GM23338 (cell line): Measurements from ENCODE around the gene KRTAP2-4. TPM values are rescaled to one million over a fixed set of nuclear protein-coding genes. Genes with fewer than 3 reads are reported as not detected.

Experiments used
- ATAC-seq: fragments of 200-7000 bp; cut with Tn5 transposase; 3 replicates; pipeline ENCODE4 v1.9.1; 2020
- DNase-seq: peaks from one replicate; pipeline ENCODE4 v3.0.0-alpha.2; 2015; ENCODE audit warnings: low spot score
- H2AFZ ChIP-seq: fragments of 200-600 bp; sonication (generic); 2 replicates; pipeline ENCODE4 v1.8.0; 2016; ENCODE audit warnings: antibody characterized with exemption, mild to moderate bottlenecking, moderate library complexity
- H3F3A ChIP-seq: fragments of 200-600 bp; sonication (generic); replicated peaks from 2 replicates; pipeline ENCODE4 v1.8.0; 2017; ENCODE audit warnings: antibody characterized with exemption, mixed run types, low read depth
- H3K27ac ChIP-seq: fragments of 200-600 bp; sonication (generic); 2 replicates; pipeline ENCODE4 v1.6.1; 2016; ENCODE audit warnings: low read depth
- H3K27me3 ChIP-seq: fragments of 200-600 bp; sonication (generic); 2 replicates; pipeline ENCODE4 v1.8.0; 2016; ENCODE audit warnings: mild to moderate bottlenecking, mixed run types, moderate library complexity; ENCODE audit not compliant: insufficient read depth
- H3K36me3 ChIP-seq: fragments of 200-600 bp; sonication (generic); 2 replicates; pipeline ENCODE4 v1.8.0; 2016; ENCODE audit warnings: mild to moderate bottlenecking; ENCODE audit not compliant: insufficient read depth
- H3K4me1 ChIP-seq: fragments of 200-600 bp; sonication (generic); 2 replicates; pipeline ENCODE4 v1.8.0; 2016; ENCODE audit warnings: mild to moderate bottlenecking, moderate library complexity; ENCODE audit not compliant: insufficient read depth
- H3K4me2 ChIP-seq: fragments of 200-600 bp; sonication (generic); 2 replicates; pipeline ENCODE4 v1.7.1; 2017; ENCODE audit warnings: mixed run types
- H3K4me3 ChIP-seq: fragments of 200-600 bp; sonication (generic); 2 replicates; pipeline ENCODE4 v1.6.1; 2016; ENCODE audit warnings: mixed run types
- H3K79me2 ChIP-seq: fragments of 200-600 bp; sonication (generic); replicated peaks from 2 replicates; pipeline ENCODE4 v1.8.0; 2017; ENCODE audit warnings: mild to moderate bottlenecking; ENCODE audit not compliant: insufficient read depth
- H3K9me2 ChIP-seq: fragments of 200-600 bp; sonication (generic); 2 replicates; pipeline ENCODE4 v1.8.0; 2017; ENCODE audit not compliant: insufficient read depth
- H4K20me1 ChIP-seq: fragments of 200-600 bp; sonication (generic); replicated peaks from 2 replicates; pipeline ENCODE4 v1.8.0; 2017; ENCODE audit warnings: mild to moderate bottlenecking; ENCODE audit not compliant: insufficient read depth
- H3K27ac Mint-ChIP-seq: 2 replicates; pipeline ENCODE4 v1.8.0; 2020; ENCODE audit warnings: inconsistent platforms, mild to moderate bottlenecking, moderate library complexity, mixed read lengths
- H3K27me3 Mint-ChIP-seq: 3 replicates; pipeline ENCODE4 v1.8.0; 2022; ENCODE audit warnings: low read depth, mild to moderate bottlenecking, moderate library complexity, mixed read lengths, inconsistent platforms; ENCODE audit not compliant: insufficient read depth, poor library complexity
- H3K36me3 Mint-ChIP-seq: 3 replicates; pipeline ENCODE4 v1.8.0; 2021; ENCODE audit warnings: low read depth, mild to moderate bottlenecking, inconsistent platforms, moderate library complexity, mixed read lengths
- H3K4me1 Mint-ChIP-seq: 3 replicates; pipeline ENCODE4 v1.8.0; 2020; ENCODE audit warnings: mild to moderate bottlenecking, inconsistent platforms, mixed read lengths
- H3K4me3 Mint-ChIP-seq: 3 replicates; pipeline ENCODE4 v1.8.0; 2021; ENCODE audit warnings: moderate library complexity, mild to moderate bottlenecking, inconsistent platforms, mixed read lengths
- H3K9me3 Mint-ChIP-seq: 3 replicates; pipeline ENCODE4 v1.8.0; 2020; ENCODE audit warnings: moderate library complexity, mild to moderate bottlenecking, inconsistent platforms, mixed read lengths
- CREB1 ChIP-seq: fragments of 250-450 bp; sonication (Bioruptor Pico); IDR thresholded peaks from 2 replicates; pipeline ENCODE4 v1.5.0; 2020; ENCODE audit warnings: low read depth, mild to moderate bottlenecking, moderate library complexity
- EZH2 ChIP-seq: fragments of 200-600 bp; sonication (generic); IDR thresholded peaks from one replicate; pipeline ENCODE4 v1.8.0; 2017; ENCODE audit warnings: antibody characterized with exemption, mild to moderate bottlenecking, low read depth; ENCODE audit not compliant: unreplicated experiment
- EZH2phosphoT487 ChIP-seq: fragments of 200-600 bp; sonication (generic); IDR thresholded peaks from one replicate; pipeline ENCODE4 v1.8.1; 2018; ENCODE audit warnings: antibody characterized with exemption; ENCODE audit not compliant: unreplicated experiment
- JUNB ChIP-seq: IDR thresholded peaks from one replicate; pipeline ENCODE4 v1.6.1; 2016; ENCODE audit warnings: antibody characterized with exemption; ENCODE audit not compliant: unreplicated experiment
- POLR2AphosphoS5 ChIP-seq: IDR thresholded peaks from 2 replicates; pipeline ENCODE4 v1.6.1; 2016; ENCODE audit warnings: antibody characterized with exemption, low read depth
- ZNF114 ChIP-seq: fragments of 250-450 bp; sonication (Bioruptor Pico); IDR thresholded peaks from 2 replicates; pipeline ENCODE4 v1.5.0; 2020; ENCODE audit warnings: mild to moderate bottlenecking, moderate library complexity
- ZNF331 ChIP-seq: fragments of 250-450 bp; sonication (Bioruptor Pico); IDR thresholded peaks from 2 replicates; pipeline ENCODE4 v1.5.0; 2020; ENCODE audit warnings: low read depth, mild to moderate bottlenecking, moderate library complexity
- polyA plus RNA-seq: library from polyadenylated mRNA; unstranded; fragments of >200 nt; fragmentation: Nextera tagmentation; extraction: Ambion mirVana; gene quantifications from 2 replicates; pipeline ENCODE4 v1.2.1, GENCODE V29; 2016
- total RNA-seq: library from RNA; depleted of rRNA; stranded (reverse); fragments of >200 nt; shearing (Covaris generic); gene quantifications from 2 replicates; pipeline ENCODE4 v1.2.3, GENCODE V29; 2014
- TF ChIP-seq, protein P1 (sequence below): IDR thresholded peaks from one replicate; pipeline ENCODE4 v1.6.1; 2018; ENCODE audit warnings: antibody characterized with exemption; ENCODE audit not compliant: unreplicated experiment
- TF ChIP-seq, protein P2 (sequence below): fragments of 250-450 bp; sonication (Bioruptor Pico); IDR thresholded peaks from 2 replicates; pipeline ENCODE4 v1.5.0; 2020; ENCODE audit warnings: mild to moderate bottlenecking, moderate library complexity
- TF ChIP-seq, protein P3 (sequence below), 2 experiments: fragments of 200-600 bp in 1 of 2; sonication (generic) in 1 of 2; conservative IDR thresholded peaks; 2 replicates each; pipeline versions ENCODE4 v1.5.1 to v1.6.1; 2016 to 2017; ENCODE audit warnings: antibody characterized with exemption in 2 of 2, low read depth in 2 of 2, mild to moderate bottlenecking in 2 of 2, moderate library complexity in 1 of 2

The KRTAP2-4 gene
- total and polyA plus RNA-seq, 2 experiments from 2014 or later = not detected

DNA sequence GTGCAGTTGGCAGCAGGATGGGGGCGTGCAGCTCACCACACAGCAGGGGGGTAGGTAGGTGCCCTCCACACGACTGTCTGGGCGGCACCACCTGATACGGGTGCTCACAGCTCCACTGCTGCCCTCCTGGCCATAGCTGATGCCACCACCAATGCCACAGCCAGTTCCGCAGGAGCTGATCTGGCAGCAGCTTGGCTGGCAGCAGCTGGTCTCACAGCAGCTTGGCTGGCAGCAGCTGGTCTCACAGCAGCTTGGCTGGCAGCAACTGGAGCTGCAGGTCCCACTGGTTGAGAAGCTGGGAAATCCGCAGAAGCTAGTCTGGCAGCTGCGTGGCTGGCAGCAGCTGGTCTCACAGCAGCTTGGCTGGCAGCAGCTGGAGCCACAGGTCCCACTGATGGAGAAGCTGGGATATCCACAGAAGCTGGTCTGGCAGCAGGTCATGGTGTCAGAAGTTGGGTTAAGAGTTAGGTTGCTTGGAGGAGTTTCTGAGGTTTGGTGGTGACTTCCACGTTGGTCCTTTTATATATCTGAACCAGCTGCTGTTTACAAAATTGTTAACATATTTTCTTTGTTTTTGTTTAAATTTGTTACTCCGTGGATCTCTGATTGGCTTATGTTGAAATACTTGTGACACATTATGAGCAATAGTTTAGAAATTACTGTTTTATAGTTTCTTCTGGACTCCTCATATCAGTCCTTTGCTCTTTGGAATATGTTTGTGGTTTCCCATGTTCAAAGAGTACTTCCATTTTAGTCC, 38.8 kb downstream of the KRTAP2-4 start, which contains the start of gene KRTAP1-5:
TSS of gene KRTAP1-5 (minus strand) at position 494 of the 757 bp plus-strand sequence. CDS start at position 441, 53 bp downstream.
- Histone ChIP-seq H3K4me2 (no peak within 1 kb of the TSS), H3K9me2 (no peaks in the 10 kb centered on the region), H4K20me1 (no peaks in the 10 kb centered on the region), H3K4me1 (no peaks in the 10 kb centered on the region), H2AFZ (no peak within 1 kb of the TSS), H3K36me3 (no peaks in the 10 kb centered on the region), H3F3A (no peaks in the 10 kb centered on the region), H3K4me3 (no peak within 1 kb of the TSS), H3K79me2 (no peaks in the 10 kb centered on the region), H3K27ac (no peak within 1 kb of the TSS), H3K27me3 (no peaks in the 10 kb centered on the region)
- Mint-ChIP-seq H3K4me3 (no peak within 1 kb of the TSS), H3K27me3 (peaks cover 2% of the 10 kb centered on the region), H3K27ac (no peak within 1 kb of the TSS), H3K9me3 (no peaks in the 10 kb centered on the region), H3K36me3 (no peaks in the 10 kb centered on the region), H3K4me1 (no peaks in the 10 kb centered on the region)
- DNase-seq (no peak), ATAC-seq (no peak)
- TF ChIP-seq CREB1 (CRISPR knock-in tag) (no peak), JUNB (no peak)
- TF ChIP-seq, protein P1, sequence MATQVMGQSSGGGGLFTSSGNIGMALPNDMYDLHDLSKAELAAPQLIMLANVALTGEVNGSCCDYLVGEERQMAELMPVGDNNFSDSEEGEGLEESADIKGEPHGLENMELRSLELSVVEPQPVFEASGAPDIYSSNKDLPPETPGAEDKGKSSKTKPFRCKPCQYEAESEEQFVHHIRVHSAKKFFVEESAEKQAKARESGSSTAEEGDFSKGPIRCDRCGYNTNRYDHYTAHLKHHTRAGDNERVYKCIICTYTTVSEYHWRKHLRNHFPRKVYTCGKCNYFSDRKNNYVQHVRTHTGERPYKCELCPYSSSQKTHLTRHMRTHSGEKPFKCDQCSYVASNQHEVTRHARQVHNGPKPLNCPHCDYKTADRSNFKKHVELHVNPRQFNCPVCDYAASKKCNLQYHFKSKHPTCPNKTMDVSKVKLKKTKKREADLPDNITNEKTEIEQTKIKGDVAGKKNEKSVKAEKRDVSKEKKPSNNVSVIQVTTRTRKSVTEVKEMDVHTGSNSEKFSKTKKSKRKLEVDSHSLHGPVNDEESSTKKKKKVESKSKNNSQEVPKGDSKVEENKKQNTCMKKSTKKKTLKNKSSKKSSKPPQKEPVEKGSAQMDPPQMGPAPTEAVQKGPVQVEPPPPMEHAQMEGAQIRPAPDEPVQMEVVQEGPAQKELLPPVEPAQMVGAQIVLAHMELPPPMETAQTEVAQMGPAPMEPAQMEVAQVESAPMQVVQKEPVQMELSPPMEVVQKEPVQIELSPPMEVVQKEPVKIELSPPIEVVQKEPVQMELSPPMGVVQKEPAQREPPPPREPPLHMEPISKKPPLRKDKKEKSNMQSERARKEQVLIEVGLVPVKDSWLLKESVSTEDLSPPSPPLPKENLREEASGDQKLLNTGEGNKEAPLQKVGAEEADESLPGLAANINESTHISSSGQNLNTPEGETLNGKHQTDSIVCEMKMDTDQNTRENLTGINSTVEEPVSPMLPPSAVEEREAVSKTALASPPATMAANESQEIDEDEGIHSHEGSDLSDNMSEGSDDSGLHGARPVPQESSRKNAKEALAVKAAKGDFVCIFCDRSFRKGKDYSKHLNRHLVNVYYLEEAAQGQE = no peak

DNA sequence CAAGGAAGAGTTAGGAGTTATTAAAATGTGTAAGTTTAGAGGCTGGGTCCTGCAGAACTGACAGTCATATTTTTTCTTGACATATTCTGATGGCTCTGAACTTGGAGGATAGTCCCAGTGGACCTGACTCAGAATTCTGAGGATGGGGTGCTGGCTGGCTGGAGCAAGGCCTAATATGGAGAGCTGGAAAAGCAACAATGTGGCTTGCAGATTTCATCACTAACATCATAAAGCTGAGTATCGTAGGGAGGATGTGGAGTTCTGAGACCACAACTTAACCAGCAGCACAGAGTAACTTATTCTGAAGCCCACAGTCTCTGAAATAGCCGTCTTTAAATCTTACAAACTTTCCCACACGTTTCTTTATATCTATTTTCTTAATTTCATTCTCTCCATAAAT, 41.0 kb downstream of the KRTAP2-4 start:
- Mint-ChIP-seq H3K9me3 (no peaks in the 10 kb centered on the region), H3K4me3 (no peak overlapping the region), H3K27me3 (peaks cover 2% of the 10 kb centered on the region), H3K4me1 (no peaks in the 10 kb centered on the region), H3K27ac (no peak overlapping the region), H3K36me3 (no peaks in the 10 kb centered on the region)
- no peaks in the 10 kb centered on the region for H3K27me3 ChIP-seq
- H3K27ac ChIP-seq = no peak overlapping the region
- no peaks in the 10 kb centered on the region for H3K79me2 ChIP-seq
- no peak overlapping the region for H3K4me2 ChIP-seq
- no peak overlapping the region for H3K4me3 ChIP-seq
- ATAC-seq = no peak
- H3K9me2 ChIP-seq = no peaks in the 10 kb centered on the region
- no peaks in the 10 kb centered on the region for H3F3A ChIP-seq
- no peaks in the 10 kb centered on the region for H4K20me1 ChIP-seq
- no peak overlapping the region for H2AFZ ChIP-seq
- no peak for DNase-seq
- no peaks in the 10 kb centered on the region for H3K36me3 ChIP-seq
- no peaks in the 10 kb centered on the region for H3K4me1 ChIP-seq
- TF ChIP-seq POLR2AphosphoS5 = no peak
- TF ChIP-seq EZH2phosphoT487 = no peak
- no peak for TF ChIP-seq ZNF331 (CRISPR knock-in tag)
- TF ChIP-seq EZH2 = no peak
- TF ChIP-seq, protein P2, sequence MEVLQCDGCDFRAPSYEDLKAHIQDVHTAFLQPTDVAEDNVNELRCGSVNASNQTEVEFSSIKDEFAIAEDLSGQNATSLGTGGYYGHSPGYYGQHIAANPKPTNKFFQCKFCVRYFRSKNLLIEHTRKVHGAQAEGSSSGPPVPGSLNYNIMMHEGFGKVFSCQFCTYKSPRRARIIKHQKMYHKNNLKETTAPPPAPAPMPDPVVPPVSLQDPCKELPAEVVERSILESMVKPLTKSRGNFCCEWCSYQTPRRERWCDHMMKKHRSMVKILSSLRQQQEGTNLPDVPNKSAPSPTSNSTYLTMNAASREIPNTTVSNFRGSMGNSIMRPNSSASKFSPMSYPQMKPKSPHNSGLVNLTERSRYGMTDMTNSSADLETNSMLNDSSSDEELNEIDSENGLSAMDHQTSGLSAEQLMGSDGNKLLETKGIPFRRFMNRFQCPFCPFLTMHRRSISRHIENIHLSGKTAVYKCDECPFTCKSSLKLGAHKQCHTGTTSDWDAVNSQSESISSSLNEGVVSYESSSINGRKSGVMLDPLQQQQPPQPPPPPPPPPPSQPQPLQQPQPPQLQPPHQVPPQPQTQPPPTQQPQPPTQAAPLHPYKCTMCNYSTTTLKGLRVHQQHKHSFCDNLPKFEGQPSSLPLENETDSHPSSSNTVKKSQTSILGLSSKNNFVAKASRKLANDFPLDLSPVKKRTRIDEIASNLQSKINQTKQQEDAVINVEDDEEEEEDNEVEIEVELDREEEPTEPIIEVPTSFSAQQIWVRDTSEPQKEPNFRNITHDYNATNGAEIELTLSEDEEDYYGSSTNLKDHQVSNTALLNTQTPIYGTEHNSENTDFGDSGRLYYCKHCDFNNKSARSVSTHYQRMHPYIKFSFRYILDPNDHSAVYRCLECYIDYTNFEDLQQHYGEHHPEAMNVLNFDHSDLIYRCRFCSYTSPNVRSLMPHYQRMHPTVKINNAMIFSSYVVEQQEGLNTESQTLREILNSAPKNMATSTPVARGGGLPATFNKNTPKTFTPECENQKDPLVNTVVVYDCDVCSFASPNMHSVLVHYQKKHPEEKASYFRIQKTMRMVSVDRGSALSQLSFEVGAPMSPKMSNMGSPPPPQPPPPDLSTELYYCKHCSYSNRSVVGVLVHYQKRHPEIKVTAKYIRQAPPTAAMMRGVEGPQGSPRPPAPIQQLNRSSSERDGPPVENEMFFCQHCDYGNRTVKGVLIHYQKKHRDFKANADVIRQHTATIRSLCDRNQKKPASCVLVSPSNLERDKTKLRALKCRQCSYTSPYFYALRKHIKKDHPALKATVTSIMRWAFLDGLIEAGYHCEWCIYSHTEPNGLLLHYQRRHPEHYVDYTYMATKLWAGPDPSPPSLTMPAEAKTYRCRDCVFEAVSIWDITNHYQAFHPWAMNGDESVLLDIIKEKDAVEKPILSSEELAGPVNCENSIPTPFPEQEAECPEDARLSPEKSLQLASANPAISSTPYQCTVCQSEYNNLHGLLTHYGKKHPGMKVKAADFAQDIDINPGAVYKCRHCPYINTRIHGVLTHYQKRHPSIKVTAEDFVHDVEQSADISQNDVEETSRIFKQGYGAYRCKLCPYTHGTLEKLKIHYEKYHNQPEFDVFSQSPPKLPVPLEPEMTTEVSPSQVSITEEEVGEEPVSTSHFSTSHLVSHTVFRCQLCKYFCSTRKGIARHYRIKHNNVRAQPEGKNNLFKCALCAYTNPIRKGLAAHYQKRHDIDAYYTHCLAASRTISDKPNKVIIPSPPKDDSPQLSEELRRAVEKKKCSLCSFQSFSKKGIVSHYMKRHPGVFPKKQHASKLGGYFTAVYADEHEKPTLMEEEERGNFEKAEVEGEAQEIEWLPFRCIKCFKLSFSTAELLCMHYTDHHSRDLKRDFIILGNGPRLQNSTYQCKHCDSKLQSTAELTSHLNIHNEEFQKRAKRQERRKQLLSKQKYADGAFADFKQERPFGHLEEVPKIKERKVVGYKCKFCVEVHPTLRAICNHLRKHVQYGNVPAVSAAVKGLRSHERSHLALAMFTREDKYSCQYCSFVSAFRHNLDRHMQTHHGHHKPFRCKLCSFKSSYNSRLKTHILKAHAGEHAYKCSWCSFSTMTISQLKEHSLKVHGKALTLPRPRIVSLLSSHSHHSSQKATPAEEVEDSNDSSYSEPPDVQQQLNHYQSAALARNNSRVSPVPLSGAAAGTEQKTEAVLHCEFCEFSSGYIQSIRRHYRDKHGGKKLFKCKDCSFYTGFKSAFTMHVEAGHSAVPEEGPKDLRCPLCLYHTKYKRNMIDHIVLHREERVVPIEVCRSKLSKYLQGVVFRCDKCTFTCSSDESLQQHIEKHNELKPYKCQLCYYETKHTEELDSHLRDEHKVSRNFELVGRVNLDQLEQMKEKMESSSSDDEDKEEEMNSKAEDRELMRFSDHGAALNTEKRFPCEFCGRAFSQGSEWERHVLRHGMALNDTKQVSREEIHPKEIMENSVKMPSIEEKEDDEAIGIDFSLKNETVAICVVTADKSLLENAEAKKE (CRISPR knock-in tag) = no peak
- no peak for TF ChIP-seq ZNF114 (CRISPR knock-in tag)
- TF ChIP-seq, protein P3, sequence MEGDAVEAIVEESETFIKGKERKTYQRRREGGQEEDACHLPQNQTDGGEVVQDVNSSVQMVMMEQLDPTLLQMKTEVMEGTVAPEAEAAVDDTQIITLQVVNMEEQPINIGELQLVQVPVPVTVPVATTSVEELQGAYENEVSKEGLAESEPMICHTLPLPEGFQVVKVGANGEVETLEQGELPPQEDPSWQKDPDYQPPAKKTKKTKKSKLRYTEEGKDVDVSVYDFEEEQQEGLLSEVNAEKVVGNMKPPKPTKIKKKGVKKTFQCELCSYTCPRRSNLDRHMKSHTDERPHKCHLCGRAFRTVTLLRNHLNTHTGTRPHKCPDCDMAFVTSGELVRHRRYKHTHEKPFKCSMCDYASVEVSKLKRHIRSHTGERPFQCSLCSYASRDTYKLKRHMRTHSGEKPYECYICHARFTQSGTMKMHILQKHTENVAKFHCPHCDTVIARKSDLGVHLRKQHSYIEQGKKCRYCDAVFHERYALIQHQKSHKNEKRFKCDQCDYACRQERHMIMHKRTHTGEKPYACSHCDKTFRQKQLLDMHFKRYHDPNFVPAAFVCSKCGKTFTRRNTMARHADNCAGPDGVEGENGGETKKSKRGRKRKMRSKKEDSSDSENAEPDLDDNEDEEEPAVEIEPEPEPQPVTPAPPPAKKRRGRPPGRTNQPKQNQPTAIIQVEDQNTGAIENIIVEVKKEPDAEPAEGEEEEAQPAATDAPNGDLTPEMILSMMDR (conservative IDR thresholded peaks at IDR 0.05; ENCODE audit: low read depth in 2 of 2) = no peak
